Measurements from ENCODE around the gene OLFM1.

- TF ChIP-seq POLR2A (IDR thresholded peaks at IDR 0.05; ENCODE audit: borderline replicate concordance, extremely low read depth, insufficient read depth, insufficient read length) (no peak), POLR2AphosphoS5 (IDR thresholded peaks at IDR 0.05; ENCODE audit: low read depth, low read length) (no peak), RAD21 (IDR thresholded peaks at IDR 0.05; ENCODE audit: low read depth) (no peak), ELF1 (IDR thresholded peaks at IDR 0.05; ENCODE audit: borderline replicate concordance, low read depth) (no peak), YY1 (IDR thresholded peaks at IDR 0.05; ENCODE audit: extremely low read depth, insufficient replicate concordance, low read depth, low read length) (no peak), EZH2 (IDR thresholded peaks at IDR 0.05) (no peak), ZNF274 (IDR thresholded peaks at IDR 0.05; ENCODE audit: low read depth, low read length) (no peak), SIN3A (IDR thresholded peaks at IDR 0.05; ENCODE audit: low read depth) (no peak)
- TF ChIP-seq, protein P1, sequence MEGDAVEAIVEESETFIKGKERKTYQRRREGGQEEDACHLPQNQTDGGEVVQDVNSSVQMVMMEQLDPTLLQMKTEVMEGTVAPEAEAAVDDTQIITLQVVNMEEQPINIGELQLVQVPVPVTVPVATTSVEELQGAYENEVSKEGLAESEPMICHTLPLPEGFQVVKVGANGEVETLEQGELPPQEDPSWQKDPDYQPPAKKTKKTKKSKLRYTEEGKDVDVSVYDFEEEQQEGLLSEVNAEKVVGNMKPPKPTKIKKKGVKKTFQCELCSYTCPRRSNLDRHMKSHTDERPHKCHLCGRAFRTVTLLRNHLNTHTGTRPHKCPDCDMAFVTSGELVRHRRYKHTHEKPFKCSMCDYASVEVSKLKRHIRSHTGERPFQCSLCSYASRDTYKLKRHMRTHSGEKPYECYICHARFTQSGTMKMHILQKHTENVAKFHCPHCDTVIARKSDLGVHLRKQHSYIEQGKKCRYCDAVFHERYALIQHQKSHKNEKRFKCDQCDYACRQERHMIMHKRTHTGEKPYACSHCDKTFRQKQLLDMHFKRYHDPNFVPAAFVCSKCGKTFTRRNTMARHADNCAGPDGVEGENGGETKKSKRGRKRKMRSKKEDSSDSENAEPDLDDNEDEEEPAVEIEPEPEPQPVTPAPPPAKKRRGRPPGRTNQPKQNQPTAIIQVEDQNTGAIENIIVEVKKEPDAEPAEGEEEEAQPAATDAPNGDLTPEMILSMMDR (IDR thresholded peaks at IDR 0.05 in 2 of 3, conservative IDR thresholded peaks at IDR 0.05 in 1 of 3; ENCODE audit: borderline replicate concordance in 1 of 3, insufficient read depth in 1 of 3, low read depth in 2 of 3, low read length in 2 of 3) = no peak
- TF ChIP-seq, protein P2, sequence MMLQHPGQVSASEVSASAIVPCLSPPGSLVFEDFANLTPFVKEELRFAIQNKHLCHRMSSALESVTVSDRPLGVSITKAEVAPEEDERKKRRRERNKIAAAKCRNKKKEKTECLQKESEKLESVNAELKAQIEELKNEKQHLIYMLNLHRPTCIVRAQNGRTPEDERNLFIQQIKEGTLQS (IDR thresholded peaks at IDR 0.05) = no peak
- TF ChIP-seq, protein P3, sequence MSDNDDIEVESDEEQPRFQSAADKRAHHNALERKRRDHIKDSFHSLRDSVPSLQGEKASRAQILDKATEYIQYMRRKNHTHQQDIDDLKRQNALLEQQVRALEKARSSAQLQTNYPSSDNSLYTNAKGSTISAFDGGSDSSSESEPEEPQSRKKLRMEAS (IDR thresholded peaks at IDR 0.05) = no peak
Observed at GRCh38 chr9:135084262-135084661, 3.2 kb upstream of the OLFM1 start.
